T-helper 2 cell treated with Interferon-gamma antibody and Interleukin-4, amounts not matched to agents 100 ng/mL and 5 ng/mL, for 36 hours (primary cell): ENCODE measurements around the gene HMG20A. TPM values are rescaled to one million over a fixed set of nuclear protein-coding genes. Genes with fewer than 3 reads are reported as not detected.
"Not testable (repeated sequence)": the region's sequence is repeated elsewhere in the genome, so short reads cannot be mapped to it uniquely, and the experiment has no call there.

Experiments
- intact Hi-C: fragments of 100-400 bp; cut with micrococcal nuclease; formaldehyde crosslinking; loops from one replicate; pipeline ENCODE4 v1.15.1; 2023
- total RNA-seq: library from RNA; stranded (reverse); gene quantifications from 2 replicates; pipeline ENCODE4 v1.2.3, GENCODE V29; 2022

Gene HMG20A
- total RNA-seq, 1 donor from 2014 or later: 44.2 TPM

DNA sequence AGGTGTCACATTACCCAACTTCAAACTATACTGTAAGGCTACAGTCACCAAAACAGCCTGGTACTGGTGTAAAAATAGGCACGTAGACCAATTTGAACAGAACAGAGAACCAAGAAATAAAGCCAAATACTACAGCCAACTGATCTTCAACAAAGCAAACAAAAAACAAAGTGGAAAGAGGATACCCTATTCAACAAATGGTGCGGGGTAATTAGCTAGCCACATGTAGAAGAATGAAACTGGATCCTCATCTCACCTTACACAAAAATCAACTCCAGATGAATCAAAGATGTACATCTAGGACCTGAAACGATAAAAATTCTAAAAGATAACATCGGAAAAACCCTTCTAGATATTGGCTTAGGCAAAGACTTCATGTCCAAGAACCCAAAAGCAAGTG, 13.8 kb upstream of the HMG20A start:
- intact Hi-C loops: no loop called here

GRCh38 chr15:77409259-77410156, 11.2 kb upstream of the HMG20A start:
- intact Hi-C loops: loop anchor here (1.0 kb wide), 1 partner anchor 11 kb away; the partner anchor contains the start of genes HMG20A and PEAK1

GRCh38 chr15:77410157-77410500, 10.6 kb upstream of the HMG20A start:
- intact Hi-C loops: not testable (repeated sequence)

GRCh38 chr15:77410701-77411618, 9.7 kb upstream of the HMG20A start:
- intact Hi-C loops: no loop called here

GRCh38 chr15:77411619-77411976, 9.1 kb upstream of the HMG20A start:
- intact Hi-C loops: no loop called here

DNA sequence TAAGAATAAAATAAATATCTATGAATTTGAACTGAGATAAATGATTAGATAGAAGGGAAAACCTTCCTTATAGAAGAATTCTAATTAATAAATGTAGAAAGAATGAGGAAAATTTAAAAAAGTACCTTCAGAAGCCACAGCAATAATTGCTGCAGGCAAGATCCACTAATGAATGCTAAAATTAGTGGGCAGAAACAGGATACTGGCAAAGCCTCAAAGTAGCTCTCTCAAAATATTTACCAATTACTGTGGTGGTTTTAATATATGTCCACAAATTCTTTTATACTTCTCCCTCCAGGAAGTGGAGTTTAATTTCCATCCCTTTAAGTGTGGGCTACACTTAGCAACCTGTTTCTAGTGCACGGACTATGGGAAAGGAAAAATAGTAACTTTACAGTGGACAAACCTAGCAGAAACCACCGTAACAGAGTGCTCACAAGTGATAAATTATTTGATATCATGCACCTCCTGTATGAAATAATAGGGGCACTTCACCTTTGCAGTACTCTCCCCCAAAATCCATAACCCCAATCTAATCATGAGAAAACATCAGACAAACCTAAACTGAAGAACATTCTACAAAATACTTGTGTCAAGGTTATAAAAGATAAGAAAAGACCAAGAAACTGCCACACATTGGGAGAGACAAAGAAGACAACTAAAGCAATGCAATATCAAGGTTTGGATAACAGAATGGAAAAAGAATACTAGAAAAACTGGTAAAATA, 7.6 kb upstream of the HMG20A start:
- intact Hi-C loops: no loop called here

GRCh38 chr15:77413699-77414349, 6.9 kb upstream of the HMG20A start:
- intact Hi-C loops: no loop called here

DNA sequence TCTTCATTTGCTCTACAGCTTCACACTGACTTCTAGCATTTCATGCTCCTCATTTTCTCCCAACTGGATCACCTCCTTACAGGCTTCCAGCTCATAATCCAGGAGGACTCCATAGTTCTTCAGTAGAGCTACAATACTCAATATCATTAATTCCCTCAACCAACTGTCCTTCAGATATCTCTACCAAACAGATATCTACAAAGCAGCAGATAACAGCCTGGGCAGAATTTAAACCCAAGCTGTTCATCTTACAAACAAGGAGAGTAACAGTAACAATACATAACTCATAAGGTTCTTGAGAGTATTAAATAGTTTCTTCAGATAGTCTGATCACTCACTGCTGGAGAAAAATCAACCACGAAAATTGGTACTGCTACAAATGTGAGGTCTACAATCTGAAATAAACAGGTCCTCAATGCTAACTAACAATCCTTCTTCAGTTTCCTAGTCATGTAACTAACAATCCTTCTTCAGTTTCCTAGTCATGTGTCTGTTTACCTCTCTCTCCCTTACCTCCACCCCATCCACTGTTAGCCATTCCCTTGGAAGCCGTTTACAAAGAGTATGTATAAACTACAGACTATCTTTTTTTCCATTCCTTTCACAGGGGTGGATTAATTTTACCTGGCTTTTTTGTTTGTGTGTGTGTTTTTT, 5.8 kb upstream of the HMG20A start:
- intact Hi-C loops: no loop called here

GRCh38 chr15:77415450-77416147, 5.1 kb upstream of the HMG20A start:
- intact Hi-C loops: no loop called here

DNA sequence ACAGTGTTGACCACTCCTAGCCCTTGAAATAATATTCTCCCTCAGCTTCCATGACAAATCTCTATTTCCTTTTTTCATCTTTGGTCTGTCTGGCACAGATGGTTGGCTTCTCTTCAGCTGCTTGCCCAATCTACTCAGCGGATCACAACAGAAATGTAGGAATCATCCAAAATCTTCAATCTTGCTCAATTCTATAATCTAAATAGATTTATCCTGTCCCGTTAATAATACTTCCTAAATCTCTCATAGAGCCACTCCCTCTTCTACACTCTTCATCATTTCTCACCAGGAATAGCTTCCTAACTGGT, 4.6 kb upstream of the HMG20A start:
- intact Hi-C loops: no loop called here

DNA sequence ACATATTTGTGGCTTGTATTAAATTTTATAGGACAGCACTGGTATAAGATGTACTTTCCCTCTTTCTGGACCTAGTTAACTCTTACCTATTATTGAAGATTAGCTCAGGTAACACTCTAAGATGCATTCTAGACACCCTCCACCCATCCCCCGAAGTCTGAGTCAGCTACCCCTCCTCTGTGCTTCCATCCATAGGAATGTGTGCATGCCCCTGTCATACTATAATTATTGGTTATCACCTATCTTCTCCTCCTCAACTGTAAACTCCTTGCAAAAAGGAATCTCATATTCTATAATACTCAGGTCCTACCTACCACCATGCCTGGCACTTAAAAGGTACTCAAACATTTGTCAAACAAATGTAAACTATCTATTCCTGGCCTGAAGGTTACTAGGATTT, 3.7 kb upstream of the HMG20A start:
- intact Hi-C loops: no loop called here

GRCh38 chr15:77417602-77418001, 3.1 kb upstream of the HMG20A start:
- intact Hi-C loops: no loop called here

GRCh38 chr15:77418391-77418965, 2.2 kb upstream of the HMG20A start:
- intact Hi-C loops: no loop called here

DNA sequence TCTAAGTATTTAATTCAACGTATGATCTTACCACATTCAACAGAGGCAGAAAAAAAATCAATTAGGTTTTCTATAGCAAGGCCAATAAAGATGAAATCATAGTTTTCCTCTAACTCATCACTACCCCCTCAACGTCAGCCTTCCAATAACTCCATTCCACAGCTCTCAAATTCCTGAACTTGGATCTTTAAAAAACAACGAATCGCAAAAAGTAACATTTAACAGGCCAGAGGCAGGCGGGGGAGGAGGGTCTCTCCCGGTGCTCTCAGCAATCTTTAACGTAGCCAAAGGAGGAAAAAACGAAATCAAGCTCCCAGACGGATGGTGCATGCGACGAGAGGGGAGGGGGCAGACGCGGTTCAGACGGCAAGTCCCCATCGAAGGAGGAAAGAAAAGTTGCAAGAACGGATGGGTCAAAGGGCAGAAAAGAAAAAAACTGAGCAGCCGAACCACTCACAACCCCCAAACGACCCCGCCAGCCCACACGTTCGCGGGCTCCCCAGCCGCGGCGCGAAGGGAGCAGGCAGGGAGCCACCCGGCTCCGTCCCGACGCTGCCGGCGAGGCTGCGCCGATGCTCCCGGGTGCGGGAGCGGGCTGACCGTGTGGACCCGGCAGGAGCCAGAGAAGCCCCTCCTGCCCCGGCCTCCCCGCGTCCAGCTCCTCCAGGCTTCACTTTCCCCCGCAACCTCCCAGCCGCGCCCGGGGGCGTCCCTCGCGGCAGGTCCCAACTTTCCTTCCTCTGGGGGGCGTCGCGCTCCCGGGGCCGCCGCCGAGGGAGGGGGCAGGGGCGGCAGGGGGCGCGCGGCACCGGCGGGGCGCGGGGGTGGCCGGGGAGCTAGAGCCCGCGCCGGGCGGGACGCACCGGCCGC, 1.5 kb upstream of the HMG20A start:
- intact Hi-C loops: no loop called here

GRCh38 chr15:77419836-77420609, 665 bp upstream of the HMG20A start, which contains the start of gene PEAK1:
PEAK1 (minus strand) TSS chr15:77420104; CDS start chr15:77181926, 238,178 bp downstream.
- intact Hi-C loops: loop anchor here (1.0 to 5.0 kb wide), 3 partner anchors 11 to 515 kb away; partner anchors contain the start of genes SCAPER and TSPAN3

GRCh38 chr15:77421370-77421700, 647 bp downstream of the HMG20A start:
- intact Hi-C loops: loop anchor here (5.0 kb wide), 1 partner anchor 349 kb away; the partner anchor contains the start of gene TSPAN3

DNA sequence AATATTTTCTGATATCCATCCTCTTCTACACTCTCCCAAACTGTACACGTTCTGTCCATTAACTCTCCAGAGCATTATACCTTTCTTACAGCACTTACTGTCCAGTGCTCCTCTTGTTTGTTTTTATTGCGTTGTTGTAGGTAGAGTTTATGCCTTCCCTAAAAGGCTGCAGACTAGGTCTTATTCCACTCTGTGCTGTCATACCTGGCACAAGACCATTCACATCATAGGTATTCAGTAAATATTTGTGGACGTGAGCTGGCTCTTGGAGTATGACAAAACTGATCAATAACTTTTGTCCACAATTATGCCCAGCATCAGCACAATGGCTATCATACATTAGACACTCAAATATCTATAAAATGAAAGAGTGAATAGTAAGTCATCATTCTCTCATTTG, 4.4 kb downstream of the HMG20A start:
- intact Hi-C loops: no loop called here

- intact Hi-C loops: no loop called here
These were observed 5.7 kb downstream of the HMG20A start for GRCh38 chr15:77426377-77426776.
